Adrenal gland (tissue), 12 donors: Measurements from ENCODE around the gene PCDHGA6. TPM values are rescaled to one million over a fixed set of nuclear protein-coding genes. Genes with fewer than 3 reads are reported as not detected.

ENCODE experiments used
- DNase-seq, 7 donors: peaks; one replicate each; pipeline ENCODE4 v3.0.0-alpha.2; 2019 to 2020
- H3K27ac ChIP-seq, 5 donors: fragments of 200-600 bp; sonication (generic) in 4 of 5; 1 replicate in 3 of 5; 2 replicates in 2 of 5; pipeline versions ENCODE4 v1.5.1 to v1.8.0; 2016 to 2020; ENCODE audit warnings: mild to moderate bottlenecking in 1 of 5
- H3K27me3 ChIP-seq: fragments of 200-600 bp; 2 replicates; pipeline ENCODE4 v1.8.0; 2021
- H3K36me3 ChIP-seq, 2 donors: fragments of 200-600 bp; replicated peaks in 1 of 2; 1 replicate in 1 of 2; 2 replicates in 1 of 2; pipeline versions ENCODE4 v1.5.1 to v1.8.0; 2018 to 2022
- H3K4me1 ChIP-seq, 2 donors: fragments of 200-600 bp; replicated peaks in 1 of 2; 1 replicate in 1 of 2; 2 replicates in 1 of 2; pipeline versions ENCODE4 v1.5.1 to v1.8.0; 2018 to 2021
- H3K4me3 ChIP-seq, 4 donors: fragments of 200-600 bp; sonication (generic) in 3 of 4; one replicate each; pipeline ENCODE4 v1.5.1; 2016 to 2018
- H3K9me3 ChIP-seq, 3 donors: fragments of 200-600 bp; sonication (generic) in 1 of 3; replicated peaks in 1 of 3; 1 replicate in 2 of 3; 2 replicates in 1 of 3; pipeline versions ENCODE4 v1.5.1 to v1.8.0; 2016 to 2021
- CTCF ChIP-seq, 6 experiments: fragments of 450-650 bp in 4 of 6; fragments of 200-600 bp in 2 of 6; sonication (generic) in 1 of 6; IDR thresholded peaks; 1 replicate in 5 of 6; 2 replicates in 1 of 6; pipeline versions ENCODE4 v1.5.1 to v1.8.0; 2016 to 2021; ENCODE audit warnings: antibody characterized with exemption in 6 of 6, mild to moderate bottlenecking in 2 of 6, moderate library complexity in 1 of 6
- POLR2A ChIP-seq, 2 donors: fragments of 450-650 bp; IDR thresholded peaks; one replicate each; pipeline ENCODE4 v1.6.1; 2017; ENCODE audit warnings: antibody characterized with exemption in 2 of 2, mild to moderate bottlenecking in 2 of 2, moderate library complexity in 1 of 2
- WGBS, 4 donors: extraction: QIAGEN DNeasy Blood & Tissue Kit in 2 of 4; methylation state at CpG; one replicate each; pipeline versions ENCODE4 v1.1.5 to v1.1.7; 2013 to 2017; 5-methylcytosine and 5-hydroxymethylcytosine counted together
- intact Hi-C, 2 donors: fragments of 100-400 bp; cut with DNase I; formaldehyde crosslinking; loops; one replicate each; pipeline versions ENCODE4 v1.14.1 to v1.15.0; 2022 to 2023
- polyA plus RNA-seq, 3 donors: library from polyadenylated mRNA; stranded (reverse); fragments of 200-250 nt in 2 of 3; fragments of 350-450 nt in 1 of 3; fragmentation: Illumina TruSeq in 1 of 3; extraction: RNeasy Lipid Tissue Mini Kit (QIAGEN cat#74804) in 1 of 3; gene quantifications; one replicate each; pipeline ENCODE4 v1.2.3, GENCODE V29; 2013 to 2014
- total RNA-seq, 9 donors: library from RNA; depleted of rRNA in 4 of 9; stranded (reverse); fragments of >200 nt in 4 of 9; fragments of 120-200 nt in 1 of 9; fragmentation: NEBNext Ultra II Directional in 1 of 9; extraction: Animal tissue kit (Norgen Biotek cat#: 25700) in 1 of 9; gene quantifications; one replicate each; pipeline versions ENCODE4 v1.1.0 to v1.2.4, GENCODE V29; 2013 to 2023
- donor health status: healthy with polysubstance abuse.
- donor health status: Bipolar disorder and iron deficiency.
- donor health status: DM: yes; HTN: yes; CAD: no.
- donor health status: DM: no; HTN: no; CAD: no.
- donor health status: DM: no; HTN: no; CAD: no.
- donor health status: DM: yes; HTN: yes; CAD: no.

The PCDHGA6 gene
- total and polyA plus RNA-seq, 12 donors: 0.57 to 6.6 (median 2.8) TPM

DNA sequence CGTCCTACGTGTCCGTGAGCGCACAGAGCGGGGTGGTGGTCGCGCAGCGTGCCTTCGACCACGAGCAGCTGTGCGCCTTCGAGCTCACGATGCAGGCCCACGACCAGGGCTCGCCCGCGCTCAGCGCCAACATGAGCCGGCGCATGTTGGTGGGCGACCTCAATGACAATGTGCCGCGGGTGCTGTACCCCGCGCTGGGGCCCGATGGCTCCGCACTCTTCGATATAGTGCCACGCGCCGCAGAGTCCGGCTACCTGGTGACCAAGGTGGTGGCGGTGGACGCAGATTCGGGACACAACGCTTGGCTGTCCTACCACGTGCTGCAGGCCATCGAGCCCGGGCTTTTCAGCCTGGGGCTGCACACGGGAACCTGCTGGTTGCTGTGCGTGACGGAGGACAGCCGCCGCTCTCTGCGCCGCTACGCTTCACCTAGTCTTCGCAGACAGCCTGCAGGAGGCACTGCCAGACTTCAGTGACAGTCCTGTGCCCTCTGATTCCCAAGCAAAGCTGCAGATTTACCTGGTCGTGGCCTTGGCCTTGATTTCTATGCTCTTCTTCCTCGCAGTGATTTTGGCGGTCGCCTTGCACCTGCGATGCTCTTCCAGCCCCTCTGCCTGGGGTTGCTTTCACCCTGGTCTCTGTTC lies 54.2 kb downstream of the PCDHGA6 start:
- H3K4me3 ChIP-seq: no peak overlapping the region
- peaks cover 0 to 7% of the 10 kb centered on the region in 2 donors for H3K4me1 ChIP-seq
- H3K9me3 ChIP-seq: peaks cover 3 to 79% (median 18%) of the 10 kb centered on the region in 3 donors
- no peaks in the 10 kb centered on the region for H3K36me3 ChIP-seq
- TF ChIP-seq POLR2A (IDR thresholded peaks at IDR 0.05) (no peak), CTCF (IDR thresholded peaks at IDR 0.05) (no peak)
- intact Hi-C loops: loop anchor here in 1 of 2 donors (10.0 kb wide), 1 partner anchor 97 kb away; no protein-coding TSS in a partner anchor
- DNase-seq: no peak
- H3K27ac ChIP-seq: no peak overlapping the region
- WGBS, 4 donors: 37 to 44% (median 39%) methylated on average over 14 to 53 of the region's 53 CpGs
- no peaks in the 10 kb centered on the region for H3K27me3 ChIP-seq

Other genes with a start within 250 kb of the PCDHGA6 start
Only the 30 nearest of the 36 such genes appear.
- gene PCDHB9, start 186.7 kb upstream of the PCDHGA6 start, total RNA-seq: 1 to 10 TPM in 3 of 9 donors, under 1 TPM in 6; 0.28 to 2.2 (median 0.52) TPM
- 1 to 10 TPM in 1 of 3 donors, under 1 TPM in 2; 0.27 to 1.3 (median 0.80) TPM for gene PCDHB9, start 186.7 kb upstream of the PCDHGA6 start, polyA plus RNA-seq
- 1 to 10 TPM in 3 of 9 donors, under 1 TPM in 6; 0.18 to 2.3 (median 0.61) TPM for gene PCDHB10, start 181.5 kb upstream of the PCDHGA6 start, total RNA-seq
- 1 to 10 TPM in 1 of 3 donors, under 1 TPM in 2; 0.81 to 3.0 (median 0.88) TPM for gene PCDHB10, start 181.5 kb upstream of the PCDHGA6 start, polyA plus RNA-seq
- gene PCDHB11, start 174.3 kb upstream of the PCDHGA6 start, total RNA-seq: 1 to 10 TPM in 7 of 9 donors, under 1 TPM in 2; 0.12 to 7.1 (median 2.5) TPM
- gene PCDHB11, start 174.3 kb upstream of the PCDHGA6 start, polyA plus RNA-seq: under 1 TPM; 0.48 to 0.81 (median 0.67) TPM
- 1 to 10 TPM in 7 of 9 donors, under 1 TPM in 2; 0.50 to 3.4 (median 1.5) TPM for gene PCDHB12, start 165.2 kb upstream of the PCDHGA6 start, total RNA-seq
- under 1 TPM; 0.40 to 0.97 (median 0.47) TPM for gene PCDHB12, start 165.2 kb upstream of the PCDHGA6 start, polyA plus RNA-seq
- 1 to 10 TPM in 8 of 9 donors, under 1 TPM in 1; 0.72 to 7.2 (median 5.9) TPM for gene PCDHB13, start 160.0 kb upstream of the PCDHGA6 start, total RNA-seq
- gene PCDHB13, start 160.0 kb upstream of the PCDHGA6 start, polyA plus RNA-seq: 1 to 10 TPM; 1.3 to 5.4 (median 1.3) TPM
- 1 to 10 TPM; 1.7 to 7.7 (median 3.7) TPM for gene PCDHB14, start 150.5 kb upstream of the PCDHGA6 start, total RNA-seq
- gene PCDHB14, start 150.5 kb upstream of the PCDHGA6 start, polyA plus RNA-seq: 1 to 10 TPM; 1.9 to 4.1 (median 2.2) TPM
- 1 to 10 TPM in 7 of 9 donors, under 1 TPM in 2; 0.95 to 3.2 (median 1.4) TPM for gene PCDHB15, start 128.5 kb upstream of the PCDHGA6 start, total RNA-seq
- 1 to 10 TPM; 1.2 to 2.2 (median 1.4) TPM for gene PCDHB15, start 128.5 kb upstream of the PCDHGA6 start, polyA plus RNA-seq
- 1 to 10 TPM in 1 of 9 donors, under 1 TPM in 4, not detected in 4; 0.43 to 1.5 (median 0.53) TPM for gene SLC25A2, start 69.8 kb upstream of the PCDHGA6 start, total RNA-seq
- under 1 TPM in 2 of 3 donors, not detected in 1; 0.07 to 0.72 TPM for gene SLC25A2, start 69.8 kb upstream of the PCDHGA6 start, polyA plus RNA-seq
- gene TAF7, start 53.1 kb upstream of the PCDHGA6 start, total RNA-seq: 100 to 1,000 TPM in 1 of 9 donors, 10 to 100 TPM in 8; 38.0 to 111 (median 70.9) TPM
- 100 to 1,000 TPM in 1 of 3 donors, 10 to 100 TPM in 2; 23.9 to 132 (median 29.7) TPM for gene TAF7, start 53.1 kb upstream of the PCDHGA6 start, polyA plus RNA-seq
- gene PCDHGA1, start 43.4 kb upstream of the PCDHGA6 start, total RNA-seq: under 1 TPM; 0.09 to 0.96 (median 0.28) TPM
- gene PCDHGA1, start 43.4 kb upstream of the PCDHGA6 start, polyA plus RNA-seq: under 1 TPM; 0.13 to 0.60 (median 0.32) TPM
- gene PCDHGA2, start 35.1 kb upstream of the PCDHGA6 start, total RNA-seq: 1 to 10 TPM in 8 of 9 donors, under 1 TPM in 1; 0.91 to 6.1 (median 2.6) TPM
- gene PCDHGA2, start 35.1 kb upstream of the PCDHGA6 start, polyA plus RNA-seq: 1 to 10 TPM in 1 of 3 donors, under 1 TPM in 2; 0.27 to 2.1 (median 0.56) TPM
- gene PCDHGA3, start 30.1 kb upstream of the PCDHGA6 start, total RNA-seq: 1 to 10 TPM; 1.0 to 6.2 (median 3.0) TPM
- gene PCDHGA3, start 30.1 kb upstream of the PCDHGA6 start, polyA plus RNA-seq: 1 to 10 TPM in 1 of 3 donors, under 1 TPM in 2; 0.27 to 1.5 (median 0.80) TPM
- 10 to 100 TPM in 2 of 9 donors, 1 to 10 TPM in 7; 1.6 to 16.1 (median 3.1) TPM for gene PCDHGB1, start 23.8 kb upstream of the PCDHGA6 start, total RNA-seq
- gene PCDHGB1, start 23.8 kb upstream of the PCDHGA6 start, polyA plus RNA-seq: 1 to 10 TPM in 1 of 3 donors, under 1 TPM in 2; 0.20 to 2.2 (median 0.88) TPM
- 1 to 10 TPM in 8 of 9 donors, under 1 TPM in 1; 0.97 to 9.5 (median 4.3) TPM for gene PCDHGA4, start 18.9 kb upstream of the PCDHGA6 start, total RNA-seq
- gene PCDHGA4, start 18.9 kb upstream of the PCDHGA6 start, polyA plus RNA-seq: 1 to 10 TPM in 1 of 3 donors, under 1 TPM in 2; 0.20 to 2.4 (median 0.64) TPM
- 1 to 10 TPM; 1.6 to 6.3 (median 3.4) TPM for gene PCDHGB2, start 13.9 kb upstream of the PCDHGA6 start, total RNA-seq
- 1 to 10 TPM in 1 of 3 donors, under 1 TPM in 2; 0.10 to 1.8 (median 0.88) TPM for gene PCDHGB2, start 13.9 kb upstream of the PCDHGA6 start, polyA plus RNA-seq
- gene PCDHGA5, start 9.7 kb upstream of the PCDHGA6 start, total RNA-seq: 1 to 10 TPM in 8 of 9 donors, under 1 TPM in 1; 0.42 to 5.9 (median 2.0) TPM
- under 1 TPM; 0.24 to 0.80 (median 0.79) TPM for gene PCDHGA5, start 9.7 kb upstream of the PCDHGA6 start, polyA plus RNA-seq
- gene PCDHGB3, start 3.6 kb upstream of the PCDHGA6 start, total RNA-seq: 1 to 10 TPM; 1.4 to 7.1 (median 3.1) TPM
- gene PCDHGB3, start 3.6 kb upstream of the PCDHGA6 start, polyA plus RNA-seq: 1 to 10 TPM in 1 of 3 donors, under 1 TPM in 2; 0.03 to 1.0 (median 0.70) TPM
- gene PCDHGA7, start 8.9 kb downstream of the PCDHGA6 start, total RNA-seq: 1 to 10 TPM in 8 of 9 donors, under 1 TPM in 1; 0.91 to 5.0 (median 1.9) TPM
- gene PCDHGA7, start 8.9 kb downstream of the PCDHGA6 start, polyA plus RNA-seq: 1 to 10 TPM in 1 of 3 donors, under 1 TPM in 2; 0.37 to 1.4 (median 0.59) TPM
- 1 to 10 TPM; 3.3 to 9.1 (median 4.8) TPM for gene PCDHGB4, start 13.8 kb downstream of the PCDHGA6 start, total RNA-seq
- 1 to 10 TPM in 1 of 3 donors, under 1 TPM in 2; 0.27 to 2.2 (median 0.72) TPM for gene PCDHGB4, start 13.8 kb downstream of the PCDHGA6 start, polyA plus RNA-seq
- 1 to 10 TPM in 4 of 9 donors, under 1 TPM in 5; 0.06 to 4.0 (median 0.94) TPM for gene PCDHGA8, start 18.7 kb downstream of the PCDHGA6 start, total RNA-seq
- under 1 TPM; 0.15 to 0.48 (median 0.17) TPM for gene PCDHGA8, start 18.7 kb downstream of the PCDHGA6 start, polyA plus RNA-seq
- 10 to 100 TPM in 5 of 9 donors, 1 to 10 TPM in 4; 5.2 to 15.3 (median 11.7) TPM for gene PCDHGB5, start 24.1 kb downstream of the PCDHGA6 start, total RNA-seq
- 1 to 10 TPM in 2 of 3 donors, under 1 TPM in 1; 0.40 to 4.5 (median 1.2) TPM for gene PCDHGB5, start 24.1 kb downstream of the PCDHGA6 start, polyA plus RNA-seq
- 1 to 10 TPM; 1.5 to 8.6 (median 5.7) TPM for gene PCDHGA9, start 28.9 kb downstream of the PCDHGA6 start, total RNA-seq
- 1 to 10 TPM in 2 of 3 donors, under 1 TPM in 1; 0.17 to 2.9 (median 1.3) TPM for gene PCDHGA9, start 28.9 kb downstream of the PCDHGA6 start, polyA plus RNA-seq
- 10 to 100 TPM in 5 of 9 donors, 1 to 10 TPM in 4; 2.9 to 15.9 (median 11.5) TPM for gene PCDHGB6, start 34.1 kb downstream of the PCDHGA6 start, total RNA-seq
- 1 to 10 TPM in 2 of 3 donors, under 1 TPM in 1; 0.61 to 7.2 (median 1.5) TPM for gene PCDHGB6, start 34.1 kb downstream of the PCDHGA6 start, polyA plus RNA-seq
- gene PCDHGA10, start 39.1 kb downstream of the PCDHGA6 start, total RNA-seq: 1 to 10 TPM; 4.5 to 9.7 (median 7.7) TPM
- gene PCDHGA10, start 39.1 kb downstream of the PCDHGA6 start, polyA plus RNA-seq: 1 to 10 TPM in 2 of 3 donors, under 1 TPM in 1; 0.64 to 2.2 (median 1.5) TPM
- gene PCDHGB7, start 43.8 kb downstream of the PCDHGA6 start, total RNA-seq: 10 to 100 TPM in 8 of 9 donors, 1 to 10 TPM in 1; 3.9 to 28.1 (median 17.9) TPM
- 1 to 10 TPM in 2 of 3 donors, under 1 TPM in 1; 0.88 to 8.2 (median 2.7) TPM for gene PCDHGB7, start 43.8 kb downstream of the PCDHGA6 start, polyA plus RNA-seq
- 1 to 10 TPM; 1.6 to 4.9 (median 3.2) TPM for gene PCDHGA11, start 47.2 kb downstream of the PCDHGA6 start, total RNA-seq
- gene PCDHGA11, start 47.2 kb downstream of the PCDHGA6 start, polyA plus RNA-seq: 1 to 10 TPM in 2 of 3 donors, under 1 TPM in 1; 0.44 to 2.0 (median 1.4) TPM
- gene PCDHGA12, start 56.6 kb downstream of the PCDHGA6 start, total RNA-seq: 10 to 100 TPM in 8 of 9 donors, 1 to 10 TPM in 1; 2.5 to 29.1 (median 13.9) TPM
- 1 to 10 TPM in 2 of 3 donors, under 1 TPM in 1; 0.34 to 5.6 (median 3.8) TPM for gene PCDHGA12, start 56.6 kb downstream of the PCDHGA6 start, polyA plus RNA-seq
- gene PCDHGC3, start 102.1 kb downstream of the PCDHGA6 start, total RNA-seq: 100 to 1,000 TPM in 1 of 9 donors, 10 to 100 TPM in 7, 1 to 10 TPM in 1; 8.7 to 103 (median 76.5) TPM
- 100 to 1,000 TPM in 1 of 3 donors, 10 to 100 TPM in 2; 70.4 to 112 (median 90.9) TPM for gene PCDHGC3, start 102.1 kb downstream of the PCDHGA6 start, polyA plus RNA-seq
- 1 to 10 TPM in 8 of 9 donors, under 1 TPM in 1; 0.30 to 6.1 (median 1.8) TPM for gene PCDHGC4, start 111.1 kb downstream of the PCDHGA6 start, total RNA-seq
- gene PCDHGC4, start 111.1 kb downstream of the PCDHGA6 start, polyA plus RNA-seq: 1 to 10 TPM in 1 of 3 donors, under 1 TPM in 2; 0.03 to 1.0 (median 0.53) TPM
- gene PCDHGC5, start 115.2 kb downstream of the PCDHGA6 start, total RNA-seq: 1 to 10 TPM in 7 of 9 donors, under 1 TPM in 2; 0.61 to 5.2 (median 3.0) TPM
- gene PCDHGC5, start 115.2 kb downstream of the PCDHGA6 start, polyA plus RNA-seq: 1 to 10 TPM in 1 of 3 donors, under 1 TPM in 2; 0.10 to 1.1 (median 0.33) TPM